ENCODE data around the gene RALBP1.

- TF ChIP-seq CTCF (IDR thresholded peaks at IDR 0.05; ENCODE audit: low read depth, low read length): no peak
- no peak for TF ChIP-seq POLR2A (IDR thresholded peaks at IDR 0.05; ENCODE audit: extremely low read depth, insufficient read length)
- TF ChIP-seq MYC (IDR thresholded peaks at IDR 0.05; ENCODE audit: low read depth, low read length): no peak
- TF ChIP-seq MAX (IDR thresholded peaks at IDR 0.05; ENCODE audit: low read depth, low read length): no peak
These were observed 28.5 kb upstream of the RALBP1 start for GRCh38 chr18:9446839-9447238.
